MM.1S (cell line): ENCODE measurements around the gene PXMP2.

Source experiments
- DNase-seq: peaks from one replicate; pipeline ENCODE4 v3.0.0-alpha.2; 2015
- H2AFZ ChIP-seq: fragments of 300-600 bp; sonication (generic); 2 replicates; pipeline ENCODE4 v1.6.0; 2016; ENCODE audit warnings: antibody characterized with exemption, low read length
- H3F3A ChIP-seq: fragments of 300-600 bp; sonication (generic); 2 replicates; pipeline ENCODE4 v1.6.1; 2016; ENCODE audit warnings: mild to moderate bottlenecking, antibody characterized with exemption, low read length, moderate library complexity, mixed read lengths; ENCODE audit not compliant: insufficient read depth
- H3K27ac ChIP-seq: fragments of 300-600 bp; sonication (generic); 2 replicates; pipeline ENCODE4 v1.5.1; 2016; ENCODE audit warnings: mild to moderate bottlenecking, low read length
- H3K27me3 ChIP-seq: fragments of 300-600 bp; sonication (generic); replicated peaks from 2 replicates; pipeline ENCODE4 v1.6.0; 2016; ENCODE audit warnings: low read length; ENCODE audit not compliant: insufficient read depth
- H3K36me3 ChIP-seq: fragments of 300-600 bp; sonication (generic); replicated peaks from 2 replicates; pipeline ENCODE4 v1.6.1; 2016; ENCODE audit warnings: mild to moderate bottlenecking, low read length, mixed read lengths; ENCODE audit not compliant: insufficient read depth
- H3K4me1 ChIP-seq: fragments of 300-600 bp; sonication (generic); 2 replicates; pipeline ENCODE4 v1.6.1; 2016; ENCODE audit warnings: low read length, mixed read lengths
- H3K4me2 ChIP-seq: fragments of 300-600 bp; sonication (generic); 2 replicates; pipeline ENCODE4 v1.6.0; 2016; ENCODE audit warnings: low read depth, low read length
- H3K4me3 ChIP-seq: fragments of 300-600 bp; sonication (generic); 2 replicates; pipeline ENCODE4 v1.5.1; 2016; ENCODE audit warnings: low read length, mixed read lengths
- H3K79me2 ChIP-seq: fragments of 300-600 bp; sonication (generic); 2 replicates; pipeline ENCODE4 v1.6.1; 2016; ENCODE audit warnings: mixed run types, low read length, mixed read lengths
- H3K9ac ChIP-seq: fragments of 300-600 bp; sonication (generic); 2 replicates; pipeline ENCODE4 v1.6.1; 2016; ENCODE audit warnings: low read length, mixed read lengths
- H3K9me2 ChIP-seq: fragments of 300-600 bp; sonication (generic); replicated peaks from 2 replicates; pipeline ENCODE4 v1.6.1; 2016; ENCODE audit warnings: mild to moderate bottlenecking, low read length, mixed read lengths; ENCODE audit not compliant: insufficient read depth
- H3K9me3 ChIP-seq: fragments of 300-600 bp; sonication (generic); replicated peaks from 2 replicates; pipeline ENCODE4 v1.6.1; 2016; ENCODE audit warnings: mild to moderate bottlenecking, low read length, mixed read lengths; ENCODE audit not compliant: insufficient read depth
- H4K20me1 ChIP-seq: fragments of 300-600 bp; sonication (generic); 2 replicates; pipeline ENCODE4 v1.6.1; 2016; ENCODE audit warnings: mild to moderate bottlenecking, low read length, moderate library complexity, mixed read lengths; ENCODE audit not compliant: insufficient read depth
- EZH2 ChIP-seq: fragments of 300-600 bp; sonication (generic); optimal IDR thresholded peaks from 2 replicates; pipeline ENCODE3; 2017; ENCODE audit warnings: low read depth, mild to moderate bottlenecking, antibody characterized with exemption, low read length, mixed read lengths
- EZH2phosphoT487 ChIP-seq: fragments of 300-600 bp; sonication (generic); IDR thresholded peaks from 2 replicates; pipeline ENCODE4 v1.6.1; 2018; ENCODE audit warnings: antibody characterized with exemption, low read length
- TF ChIP-seq, protein P1 (sequence below): fragments of 300-600 bp; sonication (generic); IDR thresholded peaks from 2 replicates; pipeline ENCODE4 v1.5.1; 2016; ENCODE audit warnings: antibody characterized with exemption, low read length, mixed read lengths

The PXMP2 gene

GRCh38 chr12:132639956-132640520, 47.3 kb upstream of the PXMP2 start:
- no peaks in the 10 kb centered on the region for H3K36me3 ChIP-seq
- DNase-seq, result no peak
- H3K27ac ChIP-seq, result no peak overlapping the region
- no peak overlapping the region for H3K4me2 ChIP-seq
- no peaks in the 10 kb centered on the region for H3K9me3 ChIP-seq
- H3K79me2 ChIP-seq, result no peaks in the 10 kb centered on the region
- no peak overlapping the region for H3K4me3 ChIP-seq
- no peaks in the 10 kb centered on the region for H3K9me2 ChIP-seq
- no peak overlapping the region for H2AFZ ChIP-seq
- no peaks in the 10 kb centered on the region for H3K27me3 ChIP-seq
- H3K9ac ChIP-seq, result no peak overlapping the region
- TF ChIP-seq, protein P1, sequence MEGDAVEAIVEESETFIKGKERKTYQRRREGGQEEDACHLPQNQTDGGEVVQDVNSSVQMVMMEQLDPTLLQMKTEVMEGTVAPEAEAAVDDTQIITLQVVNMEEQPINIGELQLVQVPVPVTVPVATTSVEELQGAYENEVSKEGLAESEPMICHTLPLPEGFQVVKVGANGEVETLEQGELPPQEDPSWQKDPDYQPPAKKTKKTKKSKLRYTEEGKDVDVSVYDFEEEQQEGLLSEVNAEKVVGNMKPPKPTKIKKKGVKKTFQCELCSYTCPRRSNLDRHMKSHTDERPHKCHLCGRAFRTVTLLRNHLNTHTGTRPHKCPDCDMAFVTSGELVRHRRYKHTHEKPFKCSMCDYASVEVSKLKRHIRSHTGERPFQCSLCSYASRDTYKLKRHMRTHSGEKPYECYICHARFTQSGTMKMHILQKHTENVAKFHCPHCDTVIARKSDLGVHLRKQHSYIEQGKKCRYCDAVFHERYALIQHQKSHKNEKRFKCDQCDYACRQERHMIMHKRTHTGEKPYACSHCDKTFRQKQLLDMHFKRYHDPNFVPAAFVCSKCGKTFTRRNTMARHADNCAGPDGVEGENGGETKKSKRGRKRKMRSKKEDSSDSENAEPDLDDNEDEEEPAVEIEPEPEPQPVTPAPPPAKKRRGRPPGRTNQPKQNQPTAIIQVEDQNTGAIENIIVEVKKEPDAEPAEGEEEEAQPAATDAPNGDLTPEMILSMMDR, result no peak
- no peak for TF ChIP-seq EZH2phosphoT487
- TF ChIP-seq EZH2, result no peak
- no peaks in the 10 kb centered on the region for H4K20me1 ChIP-seq
- no peaks in the 10 kb centered on the region for H3F3A ChIP-seq
- H3K4me1 ChIP-seq, result no peaks in the 10 kb centered on the region

DNA sequence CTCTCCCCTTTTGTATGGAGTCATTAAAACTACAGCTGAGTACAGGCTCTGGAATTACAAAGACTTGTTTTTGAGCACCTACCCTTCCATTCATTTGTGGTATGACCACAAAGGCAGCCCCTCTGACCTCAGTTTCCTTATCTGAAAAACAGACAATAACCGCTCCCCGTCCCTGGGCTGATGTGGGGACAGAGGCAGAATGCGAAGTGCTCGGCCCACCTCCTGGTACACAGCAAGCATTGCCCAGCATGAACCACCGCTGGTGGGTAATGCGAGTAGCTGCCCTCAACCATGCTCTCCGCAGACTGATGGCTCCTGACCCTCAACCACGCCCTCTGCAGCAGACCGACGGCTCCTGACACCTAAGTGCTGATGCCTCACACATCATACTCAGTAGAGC, 46.5 kb upstream of the PXMP2 start:
- no peak for TF ChIP-seq EZH2phosphoT487
- TF ChIP-seq, protein P1, result no peak
- TF ChIP-seq EZH2, result no peak

GRCh38 chr12:132641811-132642650, 45.4 kb upstream of the PXMP2 start:
- H3K27ac ChIP-seq, result no peak overlapping the region
- H3K9me2 ChIP-seq, result no peaks in the 10 kb centered on the region
- DNase-seq, result no peak
- no peaks in the 10 kb centered on the region for H3F3A ChIP-seq
- H2AFZ ChIP-seq, result no peak overlapping the region
- H3K79me2 ChIP-seq, result no peaks in the 10 kb centered on the region
- no peak overlapping the region for H3K4me2 ChIP-seq
- H3K9ac ChIP-seq, result no peak overlapping the region
- H3K9me3 ChIP-seq, result no peaks in the 10 kb centered on the region
- H3K36me3 ChIP-seq, result no peaks in the 10 kb centered on the region
- H3K4me1 ChIP-seq, result no peaks in the 10 kb centered on the region
- no peaks in the 10 kb centered on the region for H4K20me1 ChIP-seq
- no peak overlapping the region for H3K4me3 ChIP-seq
- H3K27me3 ChIP-seq, result no peaks in the 10 kb centered on the region
- TF ChIP-seq EZH2phosphoT487 (no peak), EZH2 (no peak)
- TF ChIP-seq, protein P1, result no peak

More for the DNA sequence above, 46.5 kb upstream of the PXMP2 start:
- Histone ChIP-seq H3K4me3 (no peak overlapping the region), H3K9me3 (no peaks in the 10 kb centered on the region), H3K4me2 (no peak overlapping the region), H4K20me1 (no peaks in the 10 kb centered on the region), H3K79me2 (no peaks in the 10 kb centered on the region), H3K27me3 (no peaks in the 10 kb centered on the region), H3K9ac (no peak overlapping the region), H3K9me2 (no peaks in the 10 kb centered on the region), H3K27ac (no peak overlapping the region), H3K36me3 (no peaks in the 10 kb centered on the region), H3K4me1 (no peaks in the 10 kb centered on the region), H2AFZ (no peak overlapping the region), H3F3A (no peaks in the 10 kb centered on the region)
- DNase-seq, result no peak
